EL (cell line): Measurements from ENCODE around the gene CDH13.

Experiments
- DNase-seq: peaks from one replicate; pipeline ENCODE4 v3.0.0-alpha.2; 2016

The CDH13 gene

DNA sequence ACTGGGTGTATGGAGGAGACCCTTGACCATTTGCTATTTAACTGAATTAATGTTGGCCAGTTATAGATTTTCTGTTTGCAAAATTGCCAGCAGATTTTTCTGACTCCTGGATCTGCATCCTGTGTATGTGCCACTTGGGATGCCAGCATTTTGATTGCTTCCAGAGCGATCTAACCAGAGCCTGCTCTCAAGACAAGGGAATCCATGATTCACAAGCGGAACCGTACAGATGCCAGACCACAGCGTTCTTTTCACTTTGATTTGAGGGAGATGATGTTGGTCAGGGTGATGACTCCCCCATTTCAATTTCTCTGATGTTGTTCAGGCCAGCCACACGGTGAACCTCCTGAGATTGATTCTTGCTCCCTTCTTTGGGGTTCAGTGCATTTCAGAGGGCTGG, 228.7 kb downstream of the CDH13 start:
- peak; percentile 41 for DNase-seq

DNA sequence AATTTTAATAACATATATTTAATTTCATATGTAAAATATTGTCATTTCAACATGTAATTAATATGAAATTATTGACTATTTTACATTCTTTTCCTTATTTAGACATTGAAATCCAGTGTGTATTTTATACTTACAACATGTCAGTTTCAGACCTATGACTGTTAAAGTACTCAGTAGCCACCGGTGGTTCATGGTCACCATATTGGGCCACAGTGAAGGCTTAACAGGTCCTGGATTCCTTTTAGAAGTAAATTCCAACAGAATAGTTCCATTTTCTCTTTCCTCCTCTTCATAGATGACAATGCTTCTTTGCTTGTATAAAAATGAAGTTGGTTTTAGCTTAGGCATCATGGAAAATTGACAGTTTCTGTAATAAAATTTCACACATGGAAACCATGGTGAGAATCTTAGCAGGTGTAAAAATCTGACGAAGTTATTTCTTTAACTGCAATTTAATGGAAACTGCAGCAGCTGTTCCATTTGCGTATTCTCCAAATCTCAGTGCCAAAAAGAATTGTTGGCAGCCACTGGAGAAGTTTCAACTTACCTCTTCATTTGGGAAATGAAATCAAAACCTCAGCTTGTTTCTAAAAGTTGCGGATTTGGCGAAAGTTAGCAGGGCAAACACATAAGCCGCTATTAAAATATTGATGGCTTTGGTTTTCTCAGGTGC, 231.1 kb downstream of the CDH13 start:
- DNase-seq: no peak

DNA sequence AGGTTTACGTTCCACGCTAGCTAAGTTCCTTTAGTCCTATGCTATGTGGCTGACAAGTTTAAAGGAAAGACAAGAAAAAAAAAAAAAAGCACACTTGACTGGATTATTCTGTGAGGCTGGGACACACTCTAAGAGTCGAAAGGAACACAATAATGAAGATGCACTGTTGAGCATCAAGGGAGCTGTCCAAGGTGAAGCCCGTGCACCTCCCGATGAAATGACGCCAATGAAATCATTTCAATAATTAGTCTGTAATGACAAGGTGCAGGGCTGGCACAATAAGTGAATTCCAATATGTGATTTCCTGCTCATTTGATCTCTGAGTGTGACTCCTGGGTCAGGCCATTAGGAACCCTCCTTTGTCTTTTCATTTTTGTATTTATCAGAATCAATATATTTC, 232.9 kb downstream of the CDH13 start:
- no peak for DNase-seq

DNA sequence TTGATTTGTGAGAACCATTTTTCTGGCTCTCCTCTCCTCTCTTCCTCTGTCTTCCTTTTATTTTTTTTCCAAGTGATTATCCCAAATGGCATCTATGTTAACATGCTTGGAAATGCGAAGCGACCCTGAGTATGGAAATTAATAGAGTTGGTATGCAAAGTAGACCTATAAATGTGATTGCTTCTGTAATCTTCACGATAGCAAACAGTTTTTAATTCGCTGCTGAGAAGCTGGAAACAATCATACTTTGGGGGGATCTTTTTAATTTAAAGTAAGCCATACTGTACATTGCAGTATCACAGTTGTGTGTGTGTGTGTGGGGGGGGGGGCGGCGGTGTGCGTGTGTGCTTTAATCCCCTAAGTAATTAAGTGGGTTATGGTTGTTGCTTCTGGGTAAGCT, 233.3 kb downstream of the CDH13 start:
- DNase-seq: no peak

DNA sequence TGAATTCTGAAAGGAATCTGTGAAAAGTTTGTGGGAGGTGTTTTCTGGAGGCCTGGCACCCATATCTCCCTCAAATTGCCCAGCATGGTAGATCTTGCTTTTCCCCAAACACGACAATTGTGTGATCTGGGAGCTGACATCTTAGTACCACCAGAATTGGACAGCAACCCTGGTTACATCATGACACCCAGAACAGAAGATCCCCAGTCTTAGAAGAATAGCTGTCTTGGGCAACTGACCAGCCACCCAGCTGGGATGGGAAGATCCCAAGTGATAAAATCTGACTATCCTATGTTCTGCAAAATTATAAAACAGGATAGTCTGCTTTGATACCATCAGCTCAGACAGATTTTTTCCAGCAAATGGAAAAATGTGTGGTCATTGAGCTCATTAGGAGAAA, 235.3 kb downstream of the CDH13 start:
- no peak for DNase-seq

DNA sequence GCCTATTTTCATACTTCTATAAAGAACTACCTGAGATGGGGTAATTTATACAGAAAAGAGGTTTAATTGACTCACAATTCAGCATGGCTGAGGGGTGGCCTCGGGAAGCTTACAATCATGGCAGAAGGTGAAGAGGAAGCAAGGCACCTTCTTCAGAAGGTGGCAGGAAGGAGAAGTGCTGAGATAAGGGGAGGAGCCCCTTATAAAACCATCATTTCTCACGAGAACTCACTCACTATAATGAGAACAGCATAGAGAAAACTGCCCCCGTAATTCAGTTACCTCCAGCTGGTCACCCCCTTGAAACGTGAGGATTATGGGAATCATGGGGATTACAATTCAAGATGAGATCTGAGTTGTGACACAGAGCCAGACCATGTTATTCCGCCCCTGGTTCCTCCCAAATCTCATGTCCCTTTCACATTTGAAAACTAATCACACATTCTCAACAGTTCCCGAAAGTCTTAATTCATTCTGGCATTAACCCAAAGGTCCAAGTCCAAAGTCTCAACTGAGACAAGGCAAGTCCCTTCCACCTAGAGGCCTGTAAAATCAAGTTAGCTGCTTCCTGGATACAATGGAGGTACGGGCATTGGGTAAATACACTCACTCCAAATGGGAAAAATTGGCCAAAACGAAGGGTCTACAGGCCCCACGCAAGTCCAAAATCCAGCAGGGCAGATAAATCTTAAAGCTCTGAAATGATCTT, 237.7 kb downstream of the CDH13 start:
- DNase-seq: no peak

DNA sequence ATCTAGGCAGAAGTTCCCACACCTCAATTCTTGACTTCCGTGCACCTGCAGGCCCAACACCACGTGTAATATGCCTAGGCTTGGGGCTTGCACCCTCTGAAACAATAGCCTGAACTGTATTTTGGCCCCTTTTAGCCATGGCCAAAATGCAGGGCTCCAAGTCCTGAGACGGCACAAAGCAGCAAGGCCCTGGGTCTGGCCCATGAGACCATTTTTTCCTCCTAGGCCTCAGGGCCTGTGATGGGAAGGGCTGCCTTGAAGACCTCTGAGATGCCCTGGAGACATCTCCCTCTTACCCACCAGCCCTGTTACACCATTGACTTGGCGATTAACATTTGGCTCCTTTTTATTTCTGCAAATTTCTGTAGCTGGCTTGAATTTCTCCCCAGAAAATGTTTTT, 238.6 kb downstream of the CDH13 start:
- no peak for DNase-seq

DNA sequence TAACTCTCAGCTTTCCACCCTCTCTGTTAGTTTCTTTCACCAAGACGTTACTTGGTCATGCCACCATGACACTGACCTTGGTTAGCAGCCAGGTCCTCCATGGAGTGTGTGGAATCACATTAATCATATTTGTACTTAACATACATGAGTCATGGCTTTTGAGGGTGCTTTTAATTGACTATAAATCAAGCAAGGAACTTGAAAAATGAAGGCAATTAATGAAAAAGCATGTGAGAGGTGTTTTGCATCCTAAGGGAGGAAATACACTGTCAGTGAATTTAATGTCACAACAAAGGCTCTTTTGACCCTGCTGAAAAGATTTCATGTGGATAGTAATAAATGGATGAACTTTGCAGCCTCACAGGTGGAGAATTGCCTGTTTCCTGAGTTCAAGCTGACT, 240.7 kb downstream of the CDH13 start:
- DNase-seq: peak; percentile 51

DNA sequence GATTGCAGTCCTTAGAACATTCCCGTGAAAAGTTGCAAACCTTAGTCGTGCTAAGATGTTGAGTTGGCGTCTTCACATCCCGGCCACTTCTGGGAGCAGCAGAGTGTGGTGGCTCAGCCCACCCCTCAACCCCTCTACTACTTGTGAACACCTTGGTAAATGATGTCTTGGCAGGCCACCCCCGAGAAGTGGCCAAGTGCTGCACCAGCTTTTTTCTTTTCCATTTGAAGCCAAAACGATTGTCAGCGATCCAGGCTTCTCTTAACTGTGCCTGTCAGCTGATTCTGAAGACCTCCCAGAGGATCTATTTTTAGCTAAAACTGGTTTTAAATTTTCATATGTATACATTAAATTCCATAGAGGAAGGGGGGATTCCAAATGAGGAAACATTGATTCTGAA, 247.5 kb downstream of the CDH13 start:
- no peak for DNase-seq

DNA sequence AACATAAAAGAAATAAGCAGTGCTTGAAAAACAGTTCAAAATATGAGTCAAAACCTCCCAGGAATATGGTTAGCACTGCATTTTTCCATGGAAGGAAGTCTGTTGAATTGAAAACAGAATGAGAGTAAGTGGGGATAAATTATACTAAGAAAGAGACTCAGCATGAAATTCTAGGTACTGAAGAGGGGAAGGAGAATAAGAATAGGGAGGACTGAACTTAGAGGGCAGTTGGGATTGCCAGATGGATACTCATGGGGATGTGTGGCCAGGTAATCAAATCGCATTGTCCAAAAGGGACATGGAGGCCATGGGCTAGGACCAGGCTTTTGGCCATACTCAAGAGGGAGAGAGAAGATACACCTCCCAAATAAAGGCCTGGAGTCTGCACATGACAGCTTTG, 247.9 kb downstream of the CDH13 start:
- DNase-seq: no peak

DNA sequence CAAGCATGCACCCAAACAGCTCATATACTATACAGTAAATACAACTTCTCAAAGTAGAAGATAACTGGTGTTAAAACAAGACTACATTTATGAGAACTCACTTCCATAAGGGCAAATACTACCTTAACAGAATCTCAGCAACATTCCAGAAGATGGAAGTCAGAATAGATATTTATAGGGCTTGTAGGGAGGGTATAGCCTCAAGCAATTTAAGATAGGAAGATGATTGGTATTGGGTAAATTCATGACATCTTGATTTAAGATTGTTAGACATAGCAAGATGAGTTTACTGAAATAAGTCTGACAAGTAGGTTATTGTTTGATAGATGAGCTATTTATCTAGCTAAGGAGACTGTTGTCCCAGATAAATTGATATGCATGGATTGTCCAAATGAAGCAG, 250.2 kb downstream of the CDH13 start:
- DNase-seq: peak; percentile 35

DNA sequence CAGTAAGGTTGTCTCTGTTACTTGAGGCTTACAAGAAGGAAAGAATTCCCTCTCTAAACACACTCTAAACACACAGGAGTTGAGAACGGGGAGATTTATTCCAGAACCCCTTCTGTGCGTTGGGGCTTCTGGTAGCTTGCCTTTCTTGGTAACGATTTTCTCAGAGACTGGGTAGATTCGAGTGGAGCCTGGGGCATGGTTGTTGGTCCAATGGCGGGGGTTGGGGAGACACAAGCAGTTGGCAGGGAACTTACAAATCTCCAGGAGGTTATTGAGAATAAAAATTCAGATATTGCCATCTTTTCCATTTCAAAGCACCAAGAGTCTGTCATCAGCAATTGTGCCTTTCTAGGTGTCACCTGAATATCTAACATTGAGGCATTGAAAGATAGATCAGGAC, 251.7 kb downstream of the CDH13 start:
- DNase-seq: no peak

DNA sequence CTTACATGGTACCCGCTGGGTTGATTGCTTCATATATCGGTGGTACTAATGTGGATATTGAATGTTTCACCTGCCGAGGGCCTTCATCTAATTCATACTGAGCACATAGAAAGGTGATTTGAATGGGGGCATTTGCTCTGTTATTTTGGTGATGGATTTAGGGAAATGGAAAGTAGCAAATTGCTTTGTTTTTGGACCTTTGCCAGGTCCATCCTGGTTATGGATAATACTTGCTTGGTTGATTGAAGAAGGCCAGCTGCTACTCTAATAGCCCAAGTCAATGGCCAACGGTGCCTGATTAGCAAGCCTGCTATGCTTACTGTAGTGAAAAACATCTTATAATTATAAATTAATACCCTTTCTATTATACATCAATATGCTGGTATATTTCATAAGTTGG, 253.6 kb downstream of the CDH13 start:
- DNase-seq: no peak

DNA sequence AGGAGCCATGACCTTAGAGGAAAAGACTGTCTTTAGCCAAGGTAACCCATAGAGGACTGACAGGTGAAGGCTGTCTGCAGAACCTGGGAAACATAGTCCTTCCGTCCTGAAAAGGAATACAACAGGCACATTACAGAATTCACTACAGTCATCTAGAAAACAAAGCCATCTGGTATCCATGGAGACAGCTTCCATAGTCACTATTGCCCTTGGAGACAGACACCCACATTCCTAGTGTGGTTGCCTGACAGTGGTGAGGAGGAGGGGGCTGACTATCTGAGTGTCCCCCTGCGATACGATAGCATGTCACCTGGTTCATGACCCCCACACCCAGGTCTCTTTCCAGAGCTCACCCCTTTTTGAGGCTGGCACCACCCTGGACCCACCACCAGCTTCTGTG, 254.7 kb downstream of the CDH13 start:
- no peak for DNase-seq

DNA sequence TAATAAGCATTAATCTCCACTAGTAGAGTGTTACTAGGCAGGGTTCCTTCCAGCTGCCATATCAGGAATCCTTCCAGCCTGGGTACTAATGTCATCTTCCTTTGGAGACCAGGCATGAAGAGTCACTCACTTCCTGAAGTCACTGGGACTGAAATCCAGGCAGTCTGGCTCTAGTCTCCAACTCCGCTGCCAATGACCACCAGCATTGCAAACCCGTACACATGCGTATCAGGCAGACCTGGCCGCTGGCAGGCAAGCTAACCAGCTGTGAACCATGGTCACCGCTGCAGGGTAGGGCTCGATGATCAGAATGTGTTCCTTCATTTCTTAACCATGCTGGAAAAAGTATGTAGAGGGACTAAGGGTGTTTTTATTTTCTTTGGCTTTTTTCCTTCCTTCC, 255.5 kb downstream of the CDH13 start:
- DNase-seq: no peak

DNA sequence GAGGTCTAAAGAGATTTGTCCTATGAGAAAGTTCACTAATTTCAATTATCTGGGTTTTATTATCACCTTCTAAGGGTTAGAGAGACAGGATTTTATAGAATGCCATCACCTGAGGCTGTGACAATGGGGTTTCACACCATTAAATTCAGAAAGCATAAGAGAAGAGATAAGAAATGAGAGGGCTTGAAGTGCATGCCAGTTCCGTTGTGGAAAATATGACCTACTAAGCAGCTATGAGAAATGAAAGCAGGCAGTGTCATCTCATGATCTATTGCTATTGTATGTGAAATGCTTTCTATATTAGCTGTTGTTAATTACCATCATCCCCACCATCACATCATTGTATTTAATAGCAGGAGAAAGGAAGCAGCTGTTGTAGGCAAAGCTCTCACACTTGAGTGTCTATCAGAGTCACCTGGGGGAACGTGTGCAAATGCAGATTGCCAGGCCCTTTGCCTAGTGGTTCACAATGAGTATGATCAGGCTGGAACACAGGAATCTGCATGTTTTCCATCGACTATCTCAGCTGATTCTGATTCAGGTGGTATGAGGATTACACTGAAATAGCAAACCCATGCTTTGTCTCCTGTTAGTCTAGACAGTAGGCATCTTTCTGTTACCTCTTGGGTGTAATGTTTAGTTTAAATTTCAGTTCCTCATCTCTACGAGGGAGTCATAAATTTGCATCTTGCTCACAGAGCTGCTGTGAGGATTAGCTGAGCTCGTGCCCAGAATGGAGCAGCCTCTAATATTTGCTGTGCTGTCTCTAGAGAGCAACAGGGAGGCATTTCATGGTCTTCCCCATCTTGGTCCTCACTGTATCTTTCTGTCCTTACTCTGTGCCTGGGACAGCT, 256.4 kb downstream of the CDH13 start:
- no peak for DNase-seq

DNA sequence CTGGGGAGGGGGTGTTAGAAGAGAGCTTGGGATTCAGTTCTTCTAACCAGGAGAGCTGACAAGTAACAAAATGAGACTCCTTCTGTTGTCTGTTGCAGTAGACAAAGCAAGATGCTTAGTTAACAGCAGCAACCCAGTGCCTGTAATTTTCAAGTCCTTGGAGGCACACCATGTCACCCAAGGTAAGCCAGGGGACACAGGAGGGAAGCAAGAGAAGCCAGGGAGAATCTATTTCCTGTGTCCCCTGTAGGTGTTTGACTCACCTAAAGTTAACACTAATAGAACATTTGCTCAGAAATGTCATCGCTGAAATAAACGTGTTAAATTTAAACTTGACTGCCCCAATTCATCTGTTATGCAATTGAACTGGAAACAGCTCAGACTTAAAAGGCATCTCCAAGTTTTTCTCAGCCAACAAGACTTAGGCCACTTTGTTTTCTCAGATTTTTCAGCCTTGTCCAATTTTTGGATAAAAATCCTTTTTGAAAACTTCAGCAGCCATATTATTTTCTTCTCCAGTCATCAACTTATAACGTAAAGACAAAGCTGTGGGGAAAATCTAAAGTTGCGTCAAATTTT, 257.6 kb downstream of the CDH13 start:
- DNase-seq: no peak

DNA sequence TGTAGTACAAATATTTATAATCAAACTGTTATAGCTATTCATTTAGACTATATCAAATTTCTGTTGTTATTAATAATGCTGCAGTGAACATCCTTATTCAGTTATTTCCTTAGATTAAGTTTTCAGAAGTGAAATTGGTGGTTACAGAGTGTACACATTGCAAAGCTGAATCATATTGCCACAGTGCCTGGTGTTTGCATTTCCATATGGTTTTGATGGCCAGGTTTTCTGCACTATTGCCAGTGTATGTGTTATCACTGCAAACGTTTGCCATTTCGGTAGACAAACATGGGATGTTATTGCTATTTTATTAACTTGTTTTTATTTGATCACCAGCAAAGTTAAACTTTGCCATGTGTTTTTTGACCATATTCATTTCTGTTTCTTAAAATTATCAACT, 259.4 kb downstream of the CDH13 start:
- DNase-seq: no peak

DNA sequence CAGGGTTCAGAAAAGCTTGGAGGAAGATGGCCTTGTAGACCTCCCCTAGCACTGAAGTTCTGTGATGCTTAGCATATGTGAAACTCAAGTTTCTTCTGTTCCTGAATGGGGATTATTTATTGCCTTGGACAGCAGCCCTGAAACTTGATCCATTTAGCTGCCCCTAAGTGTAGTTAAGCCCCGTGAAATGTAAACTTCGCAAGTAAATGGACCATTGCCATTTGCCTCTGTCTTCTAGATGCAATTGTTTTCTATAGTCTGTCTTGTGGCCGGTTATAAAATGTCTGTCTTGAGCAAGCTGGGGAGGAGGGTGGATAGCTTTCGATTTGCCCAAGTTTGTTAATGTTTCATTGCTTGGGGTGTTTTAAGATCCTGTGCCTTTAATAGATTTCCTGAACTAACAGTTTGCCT, 261.8 kb downstream of the CDH13 start:
- DNase-seq: peak; percentile 47

DNA sequence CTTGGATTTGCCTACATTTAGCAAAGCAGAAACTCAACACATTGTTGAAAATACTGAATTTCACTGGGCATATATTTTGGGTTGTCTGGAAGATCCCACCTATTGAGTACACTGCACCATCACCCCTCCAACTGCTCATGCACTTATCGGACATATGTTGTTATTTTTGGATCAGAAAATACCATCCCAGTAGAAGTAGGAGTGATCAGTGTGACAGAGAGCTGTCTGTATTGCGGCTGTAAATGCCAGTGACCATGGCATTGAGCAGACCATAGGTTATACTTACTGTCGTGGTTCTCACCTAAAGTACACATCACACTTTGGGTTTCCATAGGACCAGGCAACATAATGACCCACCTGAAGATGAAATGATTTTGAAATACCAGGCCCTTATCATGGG, 264.7 kb downstream of the CDH13 start:
- DNase-seq: no peak

DNA sequence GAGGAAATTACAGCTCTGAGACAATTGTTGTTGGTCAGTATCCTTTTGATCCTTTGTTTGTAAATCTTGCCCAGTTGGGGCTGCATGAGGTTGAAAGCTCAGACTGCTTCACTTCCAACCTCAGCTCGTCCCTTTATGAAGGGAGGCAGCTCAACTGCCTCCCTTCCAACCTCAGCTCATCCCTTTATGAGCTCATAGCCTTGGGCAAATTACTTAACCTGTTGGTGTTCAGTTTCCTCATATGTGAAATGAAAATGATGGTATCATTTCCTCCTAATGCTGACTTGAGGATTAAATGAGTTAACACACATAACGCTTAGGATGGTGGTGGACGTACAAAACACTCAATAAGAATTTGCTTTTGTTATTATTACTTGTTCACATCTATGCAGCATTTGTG, 265.1 kb downstream of the CDH13 start:
- peak; percentile 45 for DNase-seq

DNA sequence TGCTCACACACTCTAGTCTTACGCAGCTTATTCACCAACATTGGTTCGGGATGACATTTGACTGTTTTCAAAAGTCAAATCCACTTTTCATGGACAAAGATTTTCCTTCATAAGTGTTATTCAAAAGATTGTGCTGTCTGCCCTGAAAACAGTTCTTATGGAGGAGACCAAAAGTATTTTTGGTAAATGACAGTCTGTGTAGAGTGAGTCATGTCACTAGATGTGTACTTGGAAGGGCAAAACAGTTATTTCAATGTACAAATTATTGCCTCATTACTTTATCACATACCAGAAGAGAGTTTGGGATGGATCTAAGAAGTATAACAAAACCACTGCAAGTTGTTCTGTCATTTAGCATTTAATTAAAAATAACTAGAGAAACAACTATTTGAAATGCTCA, 265.6 kb downstream of the CDH13 start:
- peak; percentile 25 for DNase-seq

DNA sequence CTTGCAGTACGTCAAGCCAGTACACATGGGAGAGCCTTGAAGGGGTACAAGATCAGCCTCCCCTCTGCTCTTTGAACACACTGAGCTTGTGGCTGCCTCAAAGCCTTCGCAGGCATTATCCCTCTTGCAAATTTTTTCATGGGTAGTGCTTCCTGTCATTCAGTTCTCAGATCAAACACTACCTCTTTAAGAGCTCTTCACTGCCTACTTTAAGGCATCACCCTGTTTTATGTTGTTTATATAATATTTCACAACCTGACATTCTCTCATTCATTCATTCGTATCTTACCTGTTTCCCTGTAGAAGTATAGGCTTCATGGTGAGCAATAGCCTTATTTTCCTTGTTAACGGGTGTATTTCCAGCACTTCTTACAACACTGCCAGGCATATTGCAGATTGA, 269.1 kb downstream of the CDH13 start:
- no peak for DNase-seq

DNA sequence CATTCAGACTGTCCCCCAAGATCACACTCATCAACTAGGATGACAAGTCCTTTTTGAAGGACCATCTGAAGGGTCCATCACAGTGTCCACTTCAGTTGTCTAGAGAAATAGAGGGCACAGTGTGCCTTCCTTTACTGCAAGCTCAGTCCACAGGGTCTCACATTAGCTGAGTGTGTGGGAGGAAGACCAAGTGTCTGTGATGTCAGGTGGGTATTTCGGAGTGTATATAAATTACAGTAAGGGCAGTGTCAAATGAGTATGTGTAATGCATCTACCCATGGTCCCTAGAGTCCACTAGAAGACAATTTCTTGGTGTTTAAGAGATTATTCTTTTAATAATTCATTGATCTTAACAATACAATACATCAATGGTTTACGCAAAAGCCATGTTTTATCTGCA, 272.2 kb downstream of the CDH13 start:
- no peak for DNase-seq
